Measurements from ENCODE around the gene ERICH2.

DNA sequence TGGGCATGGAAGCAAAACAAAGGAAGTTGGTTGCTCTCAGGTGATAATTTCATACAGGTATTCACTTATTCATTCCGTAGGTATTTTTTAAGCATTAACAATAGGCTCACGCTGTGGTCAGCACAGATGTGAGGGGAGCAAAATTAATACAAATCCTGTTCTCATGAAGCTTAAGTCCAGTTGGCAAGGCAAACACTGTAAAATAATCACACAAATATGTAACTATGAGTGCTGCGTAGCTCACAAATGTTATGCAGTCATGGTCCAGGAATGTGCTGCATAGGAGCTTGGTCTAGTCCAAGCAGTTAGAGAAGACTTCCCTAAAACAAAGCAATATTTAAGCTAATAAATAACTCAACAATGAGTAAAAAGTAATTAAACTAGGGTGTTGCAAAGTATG is 31.1 kb upstream of the ERICH2 start:
- TF ChIP-seq YY1 (IDR thresholded peaks at IDR 0.05; ENCODE audit: low read depth) = no peak
- TF ChIP-seq EP300 (IDR thresholded peaks at IDR 0.05; ENCODE audit: borderline replicate concordance) = peak; percentile 96
- TF ChIP-seq TAF1 (IDR thresholded peaks at IDR 0.05; ENCODE audit: low read depth) = no peak
- 0 out of 2 replicates have a peak, but pooled peaks have one; percentile 35 for TF ChIP-seq CREB1 (IDR thresholded peaks at IDR 0.05; ENCODE audit: low read depth)
- TF ChIP-seq TEAD4 (IDR thresholded peaks at IDR 0.05) = peak; percentile 96
- TF ChIP-seq FOXM1 (IDR thresholded peaks at IDR 0.05; ENCODE audit: borderline replicate concordance, low read depth) = peak; percentile 90
- TF ChIP-seq CEBPB (IDR thresholded peaks at IDR 0.05) = no peak
- TF ChIP-seq RAD21 (IDR thresholded peaks at IDR 0.05; ENCODE audit: low read depth) = no peak; the same call in 1 of the 2 replicates
- no peak for TF ChIP-seq EGR1 (IDR thresholded peaks at IDR 0.05)
- no peak for TF ChIP-seq REST (IDR thresholded peaks at IDR 0.05; ENCODE audit: low read depth)
- TF ChIP-seq, protein P1, sequence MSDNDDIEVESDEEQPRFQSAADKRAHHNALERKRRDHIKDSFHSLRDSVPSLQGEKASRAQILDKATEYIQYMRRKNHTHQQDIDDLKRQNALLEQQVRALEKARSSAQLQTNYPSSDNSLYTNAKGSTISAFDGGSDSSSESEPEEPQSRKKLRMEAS (IDR thresholded peaks at IDR 0.05) = no peak
- TF ChIP-seq ZBTB7A (IDR thresholded peaks at IDR 0.05; ENCODE audit: low read depth) = no peak
- TF ChIP-seq TCF12 (IDR thresholded peaks at IDR 0.05; ENCODE audit: low read depth) = peak; percentile 97
